K562 (cell line): ENCODE measurements around the gene CPLX1. TPM values are rescaled to one million over a fixed set of nuclear protein-coding genes. Genes with fewer than 3 reads are reported as not detected.
"Not testable (repeated sequence)": the region's sequence is repeated elsewhere in the genome, so short reads cannot be mapped to it uniquely, and the experiment has no call there.

Experiments
- ATAC-seq: fragments of 200-7000 bp; cut with Tn5 transposase; 3 replicates; pipeline ENCODE4 v1.9.1; 2020; ENCODE audit warnings: moderate library complexity
- BruUV-seq: library from RNA; stranded (reverse); fragments of 400-500 nt; replicated peaks from 2 replicates; lab custom pipeline; 2021; lab: Mats Ljungman, UMichigan
- CTCF ChIA-PET: fragments of 300-600 bp; formaldehyde crosslinking; extraction: SDS; loops from one replicate; lab custom pipeline; 2021; ENCODE audit warnings: low intra/inter-chr PET ratio; lab: Yijun Ruan, JAX
- POLR2A ChIA-PET: fragments of 300-600, 350-650 bp; sonication (Branson Sonifier 250); formaldehyde crosslinking; extraction: SDS; loops from one replicate; lab custom pipeline; 2021; ENCODE audit warnings: antibody characterized with exemption, inconsistent platforms; lab: Yijun Ruan, JAX
- DNase-seq, 4 experiments: peaks; one replicate each; pipeline versions ENCODE4 v3.0.0 to v3.0.0-alpha.2; 2011 to 2018; ENCODE audit warnings: low spot score in 3 of 4, mixed read lengths in 3 of 4; ENCODE audit errors: extremely low read depth in 1 of 4
- FAIRE-seq: peaks from 2 replicates; lab custom pipeline; 2011; peaks lifted over from hg19 to GRCh38; lab: Jason Lieb, UNC
- H2AFZ ChIP-seq: 2 replicates; pipeline ENCODE4 v1.6.0; 2011; ENCODE audit warnings: low read depth, low read length, control low read depth, inconsistent platforms
- H3K27ac ChIP-seq: fragments of 200-600 bp; 3 replicates; pipeline ENCODE4 v1.8.0; 2011; ENCODE audit warnings: low read depth, mild to moderate bottlenecking, control low read depth, inconsistent platforms, low read length, moderate library complexity, mixed read lengths; ENCODE audit errors: extremely low read depth
- H3K27me3 ChIP-seq, 2 experiments: fragments of 300-600 bp in 1 of 2; 2 replicates in 1 of 2; 3 replicates in 1 of 2; pipeline versions ENCODE4 v1.6.0 to v1.8.0; 2011; ENCODE audit warnings: inconsistent platforms in 2 of 2, low read length in 2 of 2, mild to moderate bottlenecking in 1 of 2, mixed read lengths in 1 of 2, moderate library complexity in 1 of 2; ENCODE audit not compliant: control insufficient read depth in 2 of 2, insufficient read depth in 2 of 2
- H3K36me3 ChIP-seq: fragments of 300-600 bp; 3 replicates; pipeline ENCODE4 v1.8.0; 2011; ENCODE audit warnings: mild to moderate bottlenecking, low read length, inconsistent platforms; ENCODE audit not compliant: control insufficient read depth, insufficient read depth
- H3K4me1 ChIP-seq, 2 experiments: fragments of 200-600 bp in 1 of 2; replicated peaks in 1 of 2; 2 replicates in 1 of 2; 3 replicates in 1 of 2; pipeline versions ENCODE4 v1.5.1 to v1.8.0; 2011; ENCODE audit warnings: inconsistent platforms in 2 of 2, low read length in 2 of 2, mild to moderate bottlenecking in 1 of 2, mixed read lengths in 1 of 2, moderate library complexity in 1 of 2; ENCODE audit not compliant: control insufficient read depth in 2 of 2, insufficient read depth in 2 of 2
- H3K4me2 ChIP-seq: 2 replicates; pipeline ENCODE4 v1.6.1; 2011; ENCODE audit warnings: low read length, control low read depth, inconsistent platforms, mixed read lengths; ENCODE audit not compliant: insufficient read depth
- H3K4me3 ChIP-seq: fragments of 200-600 bp; sonication (generic), shearing (Covaris generic); 2 replicates; pipeline ENCODE4 v1.5.1; 2016; ENCODE audit warnings: control low read depth, inconsistent platforms
- H3K79me2 ChIP-seq: fragments of 200-600 bp; 3 replicates; pipeline ENCODE4 v1.8.0; 2011; ENCODE audit warnings: low read length, inconsistent platforms; ENCODE audit not compliant: control insufficient read depth, insufficient read depth
- H3K9ac ChIP-seq, 2 experiments: 2 replicates each; pipeline versions ENCODE4 v1.6.0 to v1.6.1; 2011; ENCODE audit warnings: low read depth in 2 of 2, low read length in 2 of 2, control low read depth in 1 of 2, inconsistent platforms in 1 of 2, mild to moderate bottlenecking in 1 of 2, mixed read lengths in 1 of 2; ENCODE audit not compliant: insufficient read depth in 1 of 2
- H3K9me1 ChIP-seq: one replicate; pipeline ENCODE4 v1.6.0; 2011; ENCODE audit warnings: inconsistent platforms, mild to moderate bottlenecking, low read length, moderate library complexity; ENCODE audit not compliant: control insufficient read depth, insufficient read depth
- H3K9me3 ChIP-seq: replicated peaks from 2 replicates; pipeline ENCODE4 v1.5.1; 2011; ENCODE audit warnings: low read depth, low read length, inconsistent platforms; ENCODE audit not compliant: control insufficient read depth, insufficient read depth
- H4K20me1 ChIP-seq: replicated peaks from 2 replicates; pipeline ENCODE4 v1.6.1; 2011; ENCODE audit warnings: low read length, inconsistent platforms, mixed read lengths; ENCODE audit not compliant: control insufficient read depth, insufficient read depth
- HOMEZ ChIP-seq: fragments of 250-450 bp; sonication (Bioruptor Pico); IDR thresholded peaks from 2 replicates; pipeline ENCODE4 v1.4.0; 2020; ENCODE audit warnings: mild to moderate bottlenecking, moderate library complexity
- TSHZ1 ChIP-seq: fragments of 250-450 bp; sonication (Bioruptor Pico); IDR thresholded peaks from 2 replicates; pipeline ENCODE4 v1.4.0; 2020; ENCODE audit warnings: mild to moderate bottlenecking, moderate library complexity
- ZFP30 ChIP-seq: fragments of 250-450 bp; sonication (Bioruptor Pico); IDR thresholded peaks from 2 replicates; pipeline ENCODE4 v1.8.0; 2022; ENCODE audit warnings: moderate library complexity, mild to moderate bottlenecking, inconsistent platforms, borderline replicate concordance
- WGBS: fragments of 100-300 bp; shearing (Covaris generic); methylation state at CpG from one replicate; pipeline ENCODE4 v1.1.6; 2016; ENCODE audit warnings: low coverage, mixed read lengths; ENCODE audit not compliant: insufficient coverage; ENCODE audit errors: missing lambda C conversion rate; 5-methylcytosine and 5-hydroxymethylcytosine counted together
- in situ Hi-C: fragments of 300-500 bp; cut with MboI; formaldehyde crosslinking; loops from 4 replicates; pipeline ENCODE4 v1.15.0; 2018; ENCODE audit warnings: inconsistent platforms, mixed read lengths
- intact Hi-C: fragments of 100-400 bp; cut with micrococcal nuclease; formaldehyde crosslinking; loops from 2 replicates; pipeline ENCODE4 v1.14.2; 2022
- polyA plus RNA-seq, 8 experiments: library from polyadenylated mRNA; depleted of rRNA in 4 of 8; stranded (reverse) in 5 of 8; unstranded in 3 of 8; fragments of >200 nt; fragmentation: Nextera tagmentation in 2 of 8; fragmentation: Illumina TruSeq in 1 of 8; extraction: Ambion mirVana in 2 of 8; extraction: Trizol in 1 of 8; gene quantifications; 2 replicates each; pipeline versions ENCODE4 v1.2.1 to v1.2.3, GENCODE V29; 2011 to 2014; ENCODE audit warnings: inconsistent platforms in 1 of 8, missing spikeins in 1 of 8
- total RNA-seq, 7 experiments: library from RNA; depleted of rRNA in 6 of 7; stranded (reverse); fragments of >200 nt in 6 of 7; fragmentation: Illumina TruSeq in 2 of 7; extraction: Trizol in 2 of 7; gene quantifications; 2 replicates each; pipeline versions ENCODE4 v1.2.1 to v1.2.3, GENCODE V29; 2011 to 2021; ENCODE audit warnings: low replicate concordance in 1 of 7

The CPLX1 gene
- total and polyA plus RNA-seq, 9 of the 15 experiments (the other 6 are each of a cell fraction or from before 2014, with no cell fraction given) = 0.03 to 3.3 (median 0.17) TPM; not detected in 2

- intact Hi-C loops (no loop called here), in situ Hi-C loops (no loop called here)
- ChIA-PET POLR2A (no interaction called here), CTCF (no interaction called here)
- TF ChIP-seq HOMEZ (CRISPR knock-in tag) = no peak
- no peak for TF ChIP-seq ZFP30 (CRISPR knock-in tag)
- no peak for TF ChIP-seq TSHZ1 (CRISPR knock-in tag)
- ATAC-seq (no peak), FAIRE-seq (no peak), DNase-seq (no peak)
- no TSS peak for BruUV-seq
- peaks cover 0 to 12% of the 10 kb centered on the region in 2 experiments; a peak in 2 of 5 replicates for H3K4me1 ChIP-seq
- no peaks in the 10 kb centered on the region for H3K9me3 ChIP-seq
- no peaks in the 10 kb centered on the region for H3K79me2 ChIP-seq
- H4K20me1 ChIP-seq = no peaks in the 10 kb centered on the region
- no peak overlapping the region for H3K9ac ChIP-seq
- H3K27me3 ChIP-seq = peaks cover 10 to 30% of the 10 kb centered on the region in 2 experiments
- no peak overlapping the region for H3K27ac ChIP-seq
- no peaks in the 10 kb centered on the region for H3K36me3 ChIP-seq
- WGBS = 46% methylated on average over 5 of the region's 5 CpGs
- no peaks in the 10 kb centered on the region for H3K9me1 ChIP-seq
- no peak overlapping the region for H2AFZ ChIP-seq
- no peak overlapping the region for H3K4me3 ChIP-seq
- no peak overlapping the region for H3K4me2 ChIP-seq
Observed at GRCh38 chr4:807792-808191, 18.1 kb downstream of the CPLX1 start.

- H3K4me2 ChIP-seq, in situ Hi-C loops, FAIRE-seq, H3K9ac ChIP-seq, H2AFZ ChIP-seq, H3K36me3 ChIP-seq, BruUV-seq, H3K9me3 ChIP-seq, ATAC-seq, DNase-seq, intact Hi-C loops, POLR2A ChIA-PET, H3K27ac ChIP-seq, H3K4me3 ChIP-seq, H3K79me2 ChIP-seq, H3K9me1 ChIP-seq, H4K20me1 ChIP-seq: not testable (repeated sequence)
- peaks cover 0 to 12% of the 10 kb centered on the region in 2 experiments; a peak in 2 of 5 replicates for H3K4me1 ChIP-seq
- peaks cover 5 to 26% of the 10 kb centered on the region in 2 experiments; a peak in 3 of 5 replicates for H3K27me3 ChIP-seq
- WGBS = 4% methylated on average over 4 of the region's 4 CpGs
- CTCF ChIA-PET = interaction anchor here (0.6 kb wide), 1 partner anchor 253 kb away, joined by 3 read pairs; no protein-coding TSS in a partner anchor
Observed at GRCh38 chr4:806979-807378, 18.9 kb downstream of the CPLX1 start.
